Measurements from ENCODE around the gene IQGAP1.

IQGAP1 gene

DNA sequence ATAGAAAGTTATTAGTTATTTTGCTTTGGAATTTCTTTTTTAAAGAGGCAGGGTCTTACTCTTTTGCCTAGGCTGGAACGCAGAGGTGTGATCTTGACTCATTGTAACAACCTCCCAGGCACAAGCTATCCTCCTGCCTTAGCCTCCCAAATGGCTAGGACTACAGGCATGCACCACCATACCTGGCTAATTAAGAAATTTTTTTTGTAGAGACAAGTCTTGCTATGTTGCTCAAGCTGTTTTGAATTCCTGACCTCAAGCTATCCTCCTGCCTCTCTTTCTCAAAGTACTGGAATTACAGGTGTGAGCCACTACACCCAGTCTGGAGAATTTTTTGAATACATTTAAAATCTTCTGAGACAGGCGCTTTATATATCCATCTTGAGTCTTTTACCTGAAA is 49.5 kb downstream of the IQGAP1 start:
- TF ChIP-seq, protein P1, sequence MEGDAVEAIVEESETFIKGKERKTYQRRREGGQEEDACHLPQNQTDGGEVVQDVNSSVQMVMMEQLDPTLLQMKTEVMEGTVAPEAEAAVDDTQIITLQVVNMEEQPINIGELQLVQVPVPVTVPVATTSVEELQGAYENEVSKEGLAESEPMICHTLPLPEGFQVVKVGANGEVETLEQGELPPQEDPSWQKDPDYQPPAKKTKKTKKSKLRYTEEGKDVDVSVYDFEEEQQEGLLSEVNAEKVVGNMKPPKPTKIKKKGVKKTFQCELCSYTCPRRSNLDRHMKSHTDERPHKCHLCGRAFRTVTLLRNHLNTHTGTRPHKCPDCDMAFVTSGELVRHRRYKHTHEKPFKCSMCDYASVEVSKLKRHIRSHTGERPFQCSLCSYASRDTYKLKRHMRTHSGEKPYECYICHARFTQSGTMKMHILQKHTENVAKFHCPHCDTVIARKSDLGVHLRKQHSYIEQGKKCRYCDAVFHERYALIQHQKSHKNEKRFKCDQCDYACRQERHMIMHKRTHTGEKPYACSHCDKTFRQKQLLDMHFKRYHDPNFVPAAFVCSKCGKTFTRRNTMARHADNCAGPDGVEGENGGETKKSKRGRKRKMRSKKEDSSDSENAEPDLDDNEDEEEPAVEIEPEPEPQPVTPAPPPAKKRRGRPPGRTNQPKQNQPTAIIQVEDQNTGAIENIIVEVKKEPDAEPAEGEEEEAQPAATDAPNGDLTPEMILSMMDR (IDR thresholded peaks at IDR 0.05; ENCODE audit: low read depth, low read length, missing control alignments), result no peak
- no peaks in the 10 kb centered on the region for H3K27me3 ChIP-seq (replicated peaks)
- no peak overlapping the region for H3K27ac ChIP-seq
- DNase-seq, result no peak
- H3K4me3 ChIP-seq (ENCODE audit: low read depth, low read length), result no peak overlapping the region
- in situ Hi-C loops (cut with HindIII; ENCODE audit: low pct_ligation_motif_present, low sequenced_read_pairs), result no loop called here
- H3K36me3 ChIP-seq (replicated peaks), result peaks cover 55% of the 10 kb centered on the region

- DNase-seq, result no peak
- TF ChIP-seq, protein P1 (IDR thresholded peaks at IDR 0.05; ENCODE audit: low read depth, low read length, missing control alignments), result no peak
- in situ Hi-C loops (cut with HindIII; ENCODE audit: low pct_ligation_motif_present, low sequenced_read_pairs), result no loop called here
- Histone ChIP-seq H3K4me3 (ENCODE audit: low read depth, low read length) (no peak overlapping the region), H3K27ac (no peak overlapping the region), H3K27me3 (replicated peaks) (no peaks in the 10 kb centered on the region), H3K36me3 (replicated peaks) (peaks cover 62% of the 10 kb centered on the region)
These were observed 51.9 kb downstream of the IQGAP1 start for GRCh38 chr15:90439946-90440345.

- TF ChIP-seq, protein P1 (IDR thresholded peaks at IDR 0.05; ENCODE audit: low read depth, low read length, missing control alignments), result no peak
- DNase-seq, result no peak
- no peak overlapping the region for H3K4me3 ChIP-seq (ENCODE audit: low read depth, low read length)
- no peak overlapping the region for H3K27ac ChIP-seq
- peaks cover 62% of the 10 kb centered on the region for H3K36me3 ChIP-seq (replicated peaks)
- no peaks in the 10 kb centered on the region for H3K27me3 ChIP-seq (replicated peaks)
- in situ Hi-C loops (cut with HindIII; ENCODE audit: low pct_ligation_motif_present, low sequenced_read_pairs), result no loop called here
These were observed 53.0 kb downstream of the IQGAP1 start for GRCh38 chr15:90441027-90441426.

- Histone ChIP-seq H3K4me3 (ENCODE audit: low read depth, low read length) (no peak overlapping the region), H3K36me3 (replicated peaks) (peaks cover 60% of the 10 kb centered on the region), H3K27ac (no peak overlapping the region), H3K27me3 (replicated peaks) (no peaks in the 10 kb centered on the region)
- TF ChIP-seq, protein P1 (IDR thresholded peaks at IDR 0.05; ENCODE audit: low read depth, low read length, missing control alignments), result no peak
- in situ Hi-C loops (cut with HindIII; ENCODE audit: low pct_ligation_motif_present, low sequenced_read_pairs), result no loop called here
- no peak for DNase-seq
These were observed 54.4 kb downstream of the IQGAP1 start for GRCh38 chr15:90442423-90442822.

DNA sequence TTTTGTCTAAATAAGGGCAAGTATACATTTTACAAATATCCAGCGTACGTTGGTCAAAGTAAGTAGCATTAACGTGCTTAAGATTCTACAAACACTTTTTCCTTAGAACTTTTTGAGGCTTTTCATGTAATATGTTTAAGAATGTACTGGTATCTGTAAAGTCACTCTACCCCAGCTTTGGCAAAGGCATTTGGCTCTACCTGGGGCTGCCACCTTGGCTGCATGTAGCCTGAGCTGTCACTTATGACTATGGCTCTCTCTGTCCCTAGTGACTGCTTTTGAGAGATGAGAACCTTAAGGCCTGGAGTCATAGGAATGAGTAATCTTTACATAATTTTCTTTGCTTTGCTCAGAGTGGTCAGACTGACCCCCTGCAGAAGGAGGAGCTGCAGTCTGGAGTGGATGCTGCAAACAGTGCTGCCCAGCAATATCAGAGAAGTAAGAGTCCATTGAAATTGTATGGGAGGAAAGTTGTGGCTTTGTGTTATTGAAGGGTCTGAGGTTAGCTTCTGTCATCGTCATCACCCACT is 61.2 kb downstream of the IQGAP1 start:
- Histone ChIP-seq H3K27ac (no peak overlapping the region), H3K27me3 (replicated peaks) (no peaks in the 10 kb centered on the region), H3K36me3 (replicated peaks) (peaks cover 56% of the 10 kb centered on the region), H3K4me3 (ENCODE audit: low read depth, low read length) (no peak overlapping the region)
- peak; percentile 40 for DNase-seq
- TF ChIP-seq, protein P1 (IDR thresholded peaks at IDR 0.05; ENCODE audit: low read depth, low read length, missing control alignments), result peak; percentile 29
- in situ Hi-C loops (cut with HindIII; ENCODE audit: low pct_ligation_motif_present, low sequenced_read_pairs), result no loop called here

All from brain microvascular endothelial cell (primary cell).